H9 (cell line): Measurements from ENCODE around the gene GDNF. TPM values are rescaled to one million over a fixed set of nuclear protein-coding genes. Genes with fewer than 3 reads are reported as not detected.

Experiments used
- DNase-seq: peaks from one replicate; pipeline ENCODE4 v3.0.0-alpha.2; 2017
- H2AFZ ChIP-seq: one replicate; pipeline ENCODE4 v1.6.1; 2013; ENCODE audit warnings: mild to moderate bottlenecking, low read length, control low read depth, moderate library complexity
- H2AK5ac ChIP-seq: 2 replicates; pipeline ENCODE4 v1.6.1; 2013; ENCODE audit warnings: low read length, control low read depth, mixed read lengths; ENCODE audit not compliant: insufficient read length
- H2BK120ac ChIP-seq: one replicate; pipeline ENCODE4 v1.6.1; 2013; ENCODE audit warnings: low read depth, mild to moderate bottlenecking, low read length, control low read depth, inconsistent platforms; ENCODE audit not compliant: poor library complexity, severe bottlenecking
- H2BK12ac ChIP-seq: 2 replicates; pipeline ENCODE4 v1.6.1; 2013; ENCODE audit warnings: low read length, control low read depth, mixed read lengths, low read depth; ENCODE audit not compliant: insufficient read length
- H2BK15ac ChIP-seq: 2 replicates; pipeline ENCODE4 v1.6.1; 2013; ENCODE audit warnings: low read depth, low read length, control low read depth
- H2BK20ac ChIP-seq: one replicate; pipeline ENCODE4 v1.6.1; 2013; ENCODE audit warnings: low read depth, mild to moderate bottlenecking, low read length, control low read depth, inconsistent platforms; ENCODE audit not compliant: poor library complexity, severe bottlenecking
- H2BK5ac ChIP-seq: 2 replicates; pipeline ENCODE4 v1.6.1; 2013; ENCODE audit warnings: low read length, control low read depth, mixed read lengths; ENCODE audit not compliant: insufficient read length
- H3K14ac ChIP-seq: 2 replicates; pipeline ENCODE4 v1.6.1; 2013; ENCODE audit warnings: low read length, control low read depth; ENCODE audit not compliant: insufficient read depth
- H3K18ac ChIP-seq: 2 replicates; pipeline ENCODE4 v1.6.1; 2013; ENCODE audit warnings: low read depth, mild to moderate bottlenecking, mixed read lengths, low read length, control low read depth; ENCODE audit not compliant: insufficient read length
- H3K23ac ChIP-seq: 2 replicates; pipeline ENCODE4 v1.6.1; 2013; ENCODE audit warnings: low read length, control low read depth, mixed read lengths, low read depth; ENCODE audit not compliant: insufficient read length
- H3K23me2 ChIP-seq: 2 replicates; pipeline ENCODE4 v1.6.1; 2013; ENCODE audit warnings: low read depth, mild to moderate bottlenecking, mixed read lengths, low read length, control low read depth; ENCODE audit not compliant: insufficient read length, poor library complexity, severe bottlenecking
- H3K27ac ChIP-seq: 2 replicates; pipeline ENCODE4 v1.5.1; 2013; ENCODE audit warnings: low read length, control low read depth, mixed read lengths, low read depth; ENCODE audit not compliant: insufficient read length
- H3K27me3 ChIP-seq: 2 replicates; pipeline ENCODE4 v1.6.1; 2013; ENCODE audit warnings: low read length, control low read depth, inconsistent platforms; ENCODE audit not compliant: insufficient read depth
- H3K4ac ChIP-seq: 2 replicates; pipeline ENCODE4 v1.6.1; 2013; ENCODE audit warnings: low read depth, mild to moderate bottlenecking, control low read depth, inconsistent platforms, low read length, moderate library complexity
- H3K4me1 ChIP-seq: 2 replicates; pipeline ENCODE4 v1.6.1; 2013; ENCODE audit warnings: low read length, control low read depth, inconsistent platforms; ENCODE audit not compliant: insufficient read depth
- H3K4me2 ChIP-seq: 2 replicates; pipeline ENCODE4 v1.6.1; 2013; ENCODE audit warnings: low read length, control low read depth, mixed read lengths; ENCODE audit not compliant: insufficient read length, insufficient read depth
- H3K56ac ChIP-seq: 2 replicates; pipeline ENCODE4 v1.6.1; 2013; ENCODE audit warnings: low read depth, mild to moderate bottlenecking, mixed read lengths, low read length, control low read depth; ENCODE audit not compliant: insufficient read length
- H3K79me1 ChIP-seq: 2 replicates; pipeline ENCODE4 v1.6.1; 2013; ENCODE audit warnings: low read depth, mild to moderate bottlenecking, moderate library complexity, low read length, control low read depth, inconsistent platforms; ENCODE audit not compliant: insufficient read depth, poor library complexity, severe bottlenecking
- H3K79me2 ChIP-seq: 2 replicates; pipeline ENCODE4 v1.6.1; 2013; ENCODE audit warnings: low read length, control low read depth, inconsistent platforms; ENCODE audit not compliant: insufficient read depth
- H3K9ac ChIP-seq: 2 replicates; pipeline ENCODE4 v1.6.1; 2013; ENCODE audit warnings: low read length, control low read depth, mixed read lengths; ENCODE audit not compliant: insufficient read length; ENCODE audit errors: extremely low read depth
- H3K9me3 ChIP-seq: one replicate; pipeline ENCODE4 v1.6.1; 2013; ENCODE audit warnings: low read depth, low read length, inconsistent platforms; ENCODE audit not compliant: control insufficient read depth
- H3T11ph ChIP-seq: one replicate; pipeline ENCODE4 v1.6.1; 2013; ENCODE audit warnings: mild to moderate bottlenecking, low read length, control low read depth, inconsistent platforms
- H4K20me1 ChIP-seq: one replicate; pipeline ENCODE4 v1.6.1; 2013; ENCODE audit not compliant: control insufficient read depth, insufficient read length, insufficient read depth
- H4K5ac ChIP-seq: 2 replicates; pipeline ENCODE4 v1.6.1; 2013; ENCODE audit warnings: low read depth, mild to moderate bottlenecking, mixed read lengths, low read length, control low read depth; ENCODE audit not compliant: insufficient read length
- H4K8ac ChIP-seq: replicated peaks from 2 replicates; pipeline ENCODE4 v1.6.1; 2013; ENCODE audit warnings: low read length, control low read depth, mixed read lengths, low read depth; ENCODE audit not compliant: insufficient read length
- H4K91ac ChIP-seq: 2 replicates; pipeline ENCODE4 v1.6.1; 2013; ENCODE audit warnings: low read depth, mild to moderate bottlenecking, moderate library complexity, mixed read lengths, low read length, control low read depth; ENCODE audit not compliant: insufficient read length
- H3K27ac Mint-ChIP-seq, 3 experiments: 2 replicates in 2 of 3; 3 replicates in 1 of 3; pipeline ENCODE4 v1.8.0; 2020 to 2021; ENCODE audit warnings: mixed read lengths in 3 of 3, mild to moderate bottlenecking in 1 of 3, moderate library complexity in 1 of 3
- H3K27me3 Mint-ChIP-seq: 2 replicates; pipeline ENCODE4 v1.8.0; 2021; ENCODE audit warnings: low read depth, mild to moderate bottlenecking, moderate library complexity, mixed read lengths
- H3K36me3 Mint-ChIP-seq, 3 experiments: 2 replicates in 2 of 3; 3 replicates in 1 of 3; pipeline ENCODE4 v1.8.0; 2020 to 2021; ENCODE audit warnings: low read depth in 3 of 3, mixed read lengths in 3 of 3; ENCODE audit not compliant: insufficient read depth in 1 of 3
- H3K4me1 Mint-ChIP-seq, 2 experiments: 2 replicates each; pipeline ENCODE4 v1.8.0; 2020; ENCODE audit warnings: mixed read lengths in 2 of 2
- H3K4me3 Mint-ChIP-seq, 2 experiments: 2 replicates in 1 of 2; 3 replicates in 1 of 2; pipeline ENCODE4 v1.8.0; 2020 to 2021; ENCODE audit warnings: mild to moderate bottlenecking in 2 of 2, mixed read lengths in 2 of 2, moderate library complexity in 1 of 2
- H3K9me3 Mint-ChIP-seq, 2 experiments: 2 replicates in 1 of 2; 3 replicates in 1 of 2; pipeline ENCODE4 v1.8.0; 2020; ENCODE audit warnings: mild to moderate bottlenecking in 2 of 2, mixed read lengths in 2 of 2, moderate library complexity in 1 of 2
- WGBS: extraction: QIAGEN DNeasy Blood & Tissue Kit; methylation state at CpG from one replicate; pipeline ENCODE4 v1.1.7; 2013; ENCODE audit warnings: missing lambda C conversion rate, low lambda C conversion rate, mixed read lengths; ENCODE audit not compliant: insufficient read length; ENCODE audit errors: extremely low coverage; 5-methylcytosine and 5-hydroxymethylcytosine counted together
- total RNA-seq: library from RNA; stranded (reverse); gene quantifications from 2 replicates; pipeline ENCODE4 v1.2.1, GENCODE V29; 2021
- TF ChIP-seq, protein P1 (sequence below): fragments of 200-600 bp; sonication (generic); conservative IDR thresholded peaks from 3 replicates; pipeline ENCODE4 v1.8.0; 2021; ENCODE audit warnings: antibody characterized with exemption, mild to moderate bottlenecking

GDNF gene
- total RNA-seq, 1 experiment from 2014 or later: not detected

GRCh38 chr5:37851305-37851704 lies 11.5 kb upstream of the GDNF start:
- Mint-ChIP-seq H3K36me3 (0 out of 7 replicates have a peak, but pooled peaks cover 0 to 2% (median 0%) of the 10 kb centered on the region in 3 experiments), H3K4me1 (peaks cover 18 to 24% of the 10 kb centered on the region in 2 experiments), H3K9me3 (peaks cover 4 to 5% of the 10 kb centered on the region in 2 experiments; a peak in 3 of 5 replicates), H3K4me3 (no peak overlapping the region), H3K27me3 (peaks cover under 1% of the 10 kb centered on the region; the same call in 1 of the 2 replicates), H3K27ac (no peak overlapping the region)
- no peak overlapping the region for H3K18ac ChIP-seq
- H4K91ac ChIP-seq: no peak overlapping the region
- no CpG with 5 or more reads among the region's 4 CpGs for WGBS
- H2AK5ac ChIP-seq: no peak overlapping the region
- no peaks in the 10 kb centered on the region for H3K9me3 ChIP-seq
- H4K20me1 ChIP-seq: no peaks in the 10 kb centered on the region
- no peak overlapping the region for H2AFZ ChIP-seq
- H3K23ac ChIP-seq: no peak overlapping the region
- no peak overlapping the region for H3K4ac ChIP-seq
- no peak overlapping the region for H2BK12ac ChIP-seq
- H3K14ac ChIP-seq: no peak overlapping the region
- H3K23me2 ChIP-seq: no peaks in the 10 kb centered on the region
- H2BK5ac ChIP-seq: no peak overlapping the region
- H4K8ac ChIP-seq: no peak overlapping the region
- peaks cover 11% of the 10 kb centered on the region; the same call in 1 of the 2 replicates for H3K4me1 ChIP-seq
- H3K79me1 ChIP-seq: no peaks in the 10 kb centered on the region
- H2BK15ac ChIP-seq: no peak overlapping the region
- H4K5ac ChIP-seq: no peak overlapping the region
- H2BK20ac ChIP-seq: no peak overlapping the region
- H3T11ph ChIP-seq: no peak overlapping the region
- no peak overlapping the region for H3K9ac ChIP-seq
- no peaks in the 10 kb centered on the region for H3K27me3 ChIP-seq
- no peak overlapping the region for H3K56ac ChIP-seq
- DNase-seq: no peak
- TF ChIP-seq, protein P1, sequence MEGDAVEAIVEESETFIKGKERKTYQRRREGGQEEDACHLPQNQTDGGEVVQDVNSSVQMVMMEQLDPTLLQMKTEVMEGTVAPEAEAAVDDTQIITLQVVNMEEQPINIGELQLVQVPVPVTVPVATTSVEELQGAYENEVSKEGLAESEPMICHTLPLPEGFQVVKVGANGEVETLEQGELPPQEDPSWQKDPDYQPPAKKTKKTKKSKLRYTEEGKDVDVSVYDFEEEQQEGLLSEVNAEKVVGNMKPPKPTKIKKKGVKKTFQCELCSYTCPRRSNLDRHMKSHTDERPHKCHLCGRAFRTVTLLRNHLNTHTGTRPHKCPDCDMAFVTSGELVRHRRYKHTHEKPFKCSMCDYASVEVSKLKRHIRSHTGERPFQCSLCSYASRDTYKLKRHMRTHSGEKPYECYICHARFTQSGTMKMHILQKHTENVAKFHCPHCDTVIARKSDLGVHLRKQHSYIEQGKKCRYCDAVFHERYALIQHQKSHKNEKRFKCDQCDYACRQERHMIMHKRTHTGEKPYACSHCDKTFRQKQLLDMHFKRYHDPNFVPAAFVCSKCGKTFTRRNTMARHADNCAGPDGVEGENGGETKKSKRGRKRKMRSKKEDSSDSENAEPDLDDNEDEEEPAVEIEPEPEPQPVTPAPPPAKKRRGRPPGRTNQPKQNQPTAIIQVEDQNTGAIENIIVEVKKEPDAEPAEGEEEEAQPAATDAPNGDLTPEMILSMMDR: no peak
- H3K27ac ChIP-seq: no peak overlapping the region
- no peak overlapping the region for H2BK120ac ChIP-seq
- no peak overlapping the region for H3K4me2 ChIP-seq
- no peaks in the 10 kb centered on the region for H3K79me2 ChIP-seq
